ENCODE data around the gene VPS54.

VPS54 gene

GRCh38 chr2:63862806-63863205, 156.4 kb downstream of the VPS54 start:
- Histone ChIP-seq H3K4me3 (ENCODE audit: low read depth in 1 of 2, low read length in 2 of 2) (no peak overlapping the region), H3K4me1 (ENCODE audit: control insufficient read depth in 1 of 2, insufficient read depth in 2 of 2, low read length in 2 of 2) (peaks cover 0 to 12% of the 10 kb centered on the region in 2 donors), H3K9ac (ENCODE audit: low read depth in 1 of 2, low read length in 2 of 2) (no peak overlapping the region), H3K27me3 (ENCODE audit: control insufficient read depth in 1 of 2, insufficient read depth in 2 of 2, low read length in 2 of 2) (no peaks in the 10 kb centered on the region), H3K27ac (ENCODE audit: low read depth, low read length) (peak overlapping the region; percentile 8), H3K9me3 (ENCODE audit: control insufficient read depth in 1 of 2, low read length in 2 of 2) (no peaks in the 10 kb centered on the region), H3K36me3 (ENCODE audit: control insufficient read depth in 1 of 2, insufficient read depth in 2 of 2, low read length in 2 of 2) (peaks cover 9 to 17% of the 10 kb centered on the region in 2 donors)

- Histone ChIP-seq H3K27me3 (ENCODE audit: control insufficient read depth in 1 of 2, insufficient read depth in 2 of 2, low read length in 2 of 2) (no peaks in the 10 kb centered on the region), H3K4me3 (ENCODE audit: low read depth in 1 of 2, low read length in 2 of 2) (no peak overlapping the region), H3K9ac (ENCODE audit: low read depth in 1 of 2, low read length in 2 of 2) (no peak overlapping the region), H3K27ac (ENCODE audit: low read depth, low read length) (no peak overlapping the region), H3K36me3 (ENCODE audit: control insufficient read depth in 1 of 2, insufficient read depth in 2 of 2, low read length in 2 of 2) (peaks cover 14 to 23% of the 10 kb centered on the region in 2 donors), H3K4me1 (ENCODE audit: control insufficient read depth in 1 of 2, insufficient read depth in 2 of 2, low read length in 2 of 2) (peaks cover 0 to 12% of the 10 kb centered on the region in 2 donors), H3K9me3 (ENCODE audit: control insufficient read depth in 1 of 2, low read length in 2 of 2) (no peaks in the 10 kb centered on the region)
Measured at GRCh38 chr2:63861220-63861822, 157.9 kb downstream of the VPS54 start.

GRCh38 chr2:63858291-63858690, 160.9 kb downstream of the VPS54 start:
- H3K4me3 ChIP-seq (ENCODE audit: low read depth in 1 of 2, low read length in 2 of 2) = no peak overlapping the region

GRCh38 chr2:63856303-63856603, 163.0 kb downstream of the VPS54 start:
- Histone ChIP-seq H3K27me3 (ENCODE audit: control insufficient read depth in 1 of 2, insufficient read depth in 2 of 2, low read length in 2 of 2) (no peaks in the 10 kb centered on the region), H3K4me3 (ENCODE audit: low read depth in 1 of 2, low read length in 2 of 2) (no peak overlapping the region), H3K27ac (ENCODE audit: low read depth, low read length) (no peak overlapping the region), H3K9ac (ENCODE audit: low read depth in 1 of 2, low read length in 2 of 2) (no peak overlapping the region), H3K36me3 (ENCODE audit: control insufficient read depth in 1 of 2, insufficient read depth in 2 of 2, low read length in 2 of 2) (peaks cover 7 to 16% of the 10 kb centered on the region in 2 donors), H3K4me1 (ENCODE audit: control insufficient read depth in 1 of 2, insufficient read depth in 2 of 2, low read length in 2 of 2) (peaks cover 0 to 23% of the 10 kb centered on the region in 2 donors), H3K9me3 (ENCODE audit: control insufficient read depth in 1 of 2, low read length in 2 of 2) (no peaks in the 10 kb centered on the region)

More at GRCh38 chr2:63858291-63858690, 160.9 kb downstream of the VPS54 start:
- Histone ChIP-seq H3K9me3 (ENCODE audit: control insufficient read depth in 1 of 2, low read length in 2 of 2) (no peaks in the 10 kb centered on the region), H3K9ac (ENCODE audit: low read depth in 1 of 2, low read length in 2 of 2) (no peak overlapping the region), H3K36me3 (ENCODE audit: control insufficient read depth in 1 of 2, insufficient read depth in 2 of 2, low read length in 2 of 2) (peaks cover 7 to 18% of the 10 kb centered on the region in 2 donors), H3K27ac (ENCODE audit: low read depth, low read length) (no peak overlapping the region), H3K4me1 (ENCODE audit: control insufficient read depth in 1 of 2, insufficient read depth in 2 of 2, low read length in 2 of 2) (peaks cover 0 to 22% of the 10 kb centered on the region in 2 donors), H3K27me3 (ENCODE audit: control insufficient read depth in 1 of 2, insufficient read depth in 2 of 2, low read length in 2 of 2) (no peaks in the 10 kb centered on the region)

GRCh38 chr2:63855418-63856302, 163.6 kb downstream of the VPS54 start:
- H3K4me1 ChIP-seq (ENCODE audit: control insufficient read depth in 1 of 2, insufficient read depth in 2 of 2, low read length in 2 of 2) = peaks cover 0 to 24% of the 10 kb centered on the region in 2 donors
- H3K27me3 ChIP-seq (ENCODE audit: control insufficient read depth in 1 of 2, insufficient read depth in 2 of 2, low read length in 2 of 2) = no peaks in the 10 kb centered on the region
- peaks cover 7 to 16% of the 10 kb centered on the region in 2 donors for H3K36me3 ChIP-seq (ENCODE audit: control insufficient read depth in 1 of 2, insufficient read depth in 2 of 2, low read length in 2 of 2)
- no peak overlapping the region for H3K9ac ChIP-seq (ENCODE audit: low read depth in 1 of 2, low read length in 2 of 2)
- no peaks in the 10 kb centered on the region for H3K9me3 ChIP-seq (ENCODE audit: control insufficient read depth in 1 of 2, low read length in 2 of 2)
- H3K4me3 ChIP-seq (ENCODE audit: low read depth in 1 of 2, low read length in 2 of 2) = no peak overlapping the region
- H3K27ac ChIP-seq (ENCODE audit: low read depth, low read length) = no peak overlapping the region

GRCh38 chr2:63853527-63854310, 165.5 kb downstream of the VPS54 start:
- Histone ChIP-seq H3K4me3 (ENCODE audit: low read depth in 1 of 2, low read length in 2 of 2) (no peak overlapping the region), H3K4me1 (ENCODE audit: control insufficient read depth in 1 of 2, insufficient read depth in 2 of 2, low read length in 2 of 2) (peaks cover 0 to 39% of the 10 kb centered on the region in 2 donors), H3K9me3 (ENCODE audit: control insufficient read depth in 1 of 2, low read length in 2 of 2) (no peaks in the 10 kb centered on the region), H3K27me3 (ENCODE audit: control insufficient read depth in 1 of 2, insufficient read depth in 2 of 2, low read length in 2 of 2) (no peaks in the 10 kb centered on the region), H3K36me3 (ENCODE audit: control insufficient read depth in 1 of 2, insufficient read depth in 2 of 2, low read length in 2 of 2) (peaks cover 7 to 16% of the 10 kb centered on the region in 2 donors), H3K9ac (ENCODE audit: low read depth in 1 of 2, low read length in 2 of 2) (no peak overlapping the region), H3K27ac (ENCODE audit: low read depth, low read length) (no peak overlapping the region)

GRCh38 chr2:63851691-63852311, 167.4 kb downstream of the VPS54 start:
- Histone ChIP-seq H3K36me3 (ENCODE audit: control insufficient read depth in 1 of 2, insufficient read depth in 2 of 2, low read length in 2 of 2) (peaks cover 0 to 6% of the 10 kb centered on the region in 2 donors), H3K9ac (ENCODE audit: low read depth in 1 of 2, low read length in 2 of 2) (no peak overlapping the region), H3K27me3 (ENCODE audit: control insufficient read depth in 1 of 2, insufficient read depth in 2 of 2, low read length in 2 of 2) (no peaks in the 10 kb centered on the region), H3K4me3 (ENCODE audit: low read depth in 1 of 2, low read length in 2 of 2) (no peak overlapping the region), H3K4me1 (ENCODE audit: control insufficient read depth in 1 of 2, insufficient read depth in 2 of 2, low read length in 2 of 2) (peaks cover 0 to 39% of the 10 kb centered on the region in 2 donors), H3K9me3 (ENCODE audit: control insufficient read depth in 1 of 2, low read length in 2 of 2) (no peaks in the 10 kb centered on the region), H3K27ac (ENCODE audit: low read depth, low read length) (no peak overlapping the region)

GRCh38 chr2:63850649-63851048, 168.6 kb downstream of the VPS54 start:
- peaks cover 0 to 1% of the 10 kb centered on the region in 2 donors for H3K36me3 ChIP-seq (ENCODE audit: control insufficient read depth in 1 of 2, insufficient read depth in 2 of 2, low read length in 2 of 2)
- no peak overlapping the region for H3K9ac ChIP-seq (ENCODE audit: low read depth in 1 of 2, low read length in 2 of 2)
- peaks cover 0 to 39% of the 10 kb centered on the region in 2 donors for H3K4me1 ChIP-seq (ENCODE audit: control insufficient read depth in 1 of 2, insufficient read depth in 2 of 2, low read length in 2 of 2)
- H3K27me3 ChIP-seq (ENCODE audit: control insufficient read depth in 1 of 2, insufficient read depth in 2 of 2, low read length in 2 of 2) = no peaks in the 10 kb centered on the region
- no peak overlapping the region for H3K4me3 ChIP-seq (ENCODE audit: low read depth in 1 of 2, low read length in 2 of 2)
- H3K27ac ChIP-seq (ENCODE audit: low read depth, low read length) = no peak overlapping the region
- H3K9me3 ChIP-seq (ENCODE audit: control insufficient read depth in 1 of 2, low read length in 2 of 2) = no peaks in the 10 kb centered on the region

GRCh38 chr2:63850204-63850571, 169.0 kb downstream of the VPS54 start:
- Histone ChIP-seq H3K4me1 (ENCODE audit: control insufficient read depth in 1 of 2, insufficient read depth in 2 of 2, low read length in 2 of 2) (peaks cover 0 to 39% of the 10 kb centered on the region in 2 donors), H3K27me3 (ENCODE audit: control insufficient read depth in 1 of 2, insufficient read depth in 2 of 2, low read length in 2 of 2) (no peaks in the 10 kb centered on the region), H3K27ac (ENCODE audit: low read depth, low read length) (no peak overlapping the region), H3K36me3 (ENCODE audit: control insufficient read depth in 1 of 2, insufficient read depth in 2 of 2, low read length in 2 of 2) (no peaks in the 10 kb centered on the region), H3K4me3 (ENCODE audit: low read depth in 1 of 2, low read length in 2 of 2) (no peak overlapping the region), H3K9me3 (ENCODE audit: control insufficient read depth in 1 of 2, low read length in 2 of 2) (no peaks in the 10 kb centered on the region), H3K9ac (ENCODE audit: low read depth in 1 of 2, low read length in 2 of 2) (no peak overlapping the region)
